K562 (cell line): ENCODE measurements around the gene HSPB1. TPM values are rescaled to one million over a fixed set of nuclear protein-coding genes. Genes with fewer than 3 reads are reported as not detected.

ENCODE experiments used
- ARID3B ChIP-seq: fragments of 250-450 bp; sonication (Bioruptor Pico); IDR thresholded peaks from 2 replicates; pipeline ENCODE4 v1.4.0; 2020; ENCODE audit warnings: borderline replicate concordance
- CBX2 ChIP-seq: fragments of 200-600 bp; sonication (generic); IDR thresholded peaks from one replicate; pipeline ENCODE4 v1.6.1; 2012; ENCODE audit warnings: mild to moderate bottlenecking, low read length, inconsistent platforms; ENCODE audit not compliant: insufficient read depth, poor library complexity, severe bottlenecking
- CC2D1A ChIP-seq: fragments of 450-650 bp; IDR thresholded peaks from 2 replicates; pipeline ENCODE4 v1.6.1; 2017; ENCODE audit warnings: mild to moderate bottlenecking
- ERF ChIP-seq: fragments of 450-650 bp; formaldehyde crosslinking; IDR thresholded peaks from 2 replicates; pipeline ENCODE4 v1.4.0; 2020; ENCODE audit warnings: mild to moderate bottlenecking, mixed read lengths
- ETV5 ChIP-seq: sonication (generic); formaldehyde crosslinking; IDR thresholded peaks from 2 replicates; pipeline ENCODE4 v1.4.0; 2020; ENCODE audit warnings: low read depth, mild to moderate bottlenecking, missing genetic modification reagents
- HMG20B ChIP-seq: fragments of 250-450 bp; sonication (Bioruptor Pico); IDR thresholded peaks from 2 replicates; pipeline ENCODE4 v1.5.0; 2021; ENCODE audit warnings: mild to moderate bottlenecking
- HNRNPL ChIP-seq: fragments of 200-400 bp; formaldehyde crosslinking; IDR thresholded peaks from 2 replicates; pipeline ENCODE4 v1.6.1; 2017; ENCODE audit warnings: low read depth, mild to moderate bottlenecking, low read length
- KDM5B ChIP-seq: fragments of 200-600 bp; sonication (generic); IDR thresholded peaks from 2 replicates; pipeline ENCODE4 v1.6.1; 2012; ENCODE audit warnings: low read depth, mild to moderate bottlenecking, moderate library complexity, low read length, control low read depth, inconsistent platforms; ENCODE audit not compliant: insufficient replicate concordance
- NR2C2 ChIP-seq, 2 experiments: fragments of 200-800 bp in 1 of 2; sonication (Bioruptor generic) in 1 of 2; sonication (generic) in 1 of 2; formaldehyde crosslinking in 1 of 2; IDR thresholded peaks; 2 replicates each; pipeline versions ENCODE4 v1.6.1 to v1.8.0; 2016 to 2022; ENCODE audit warnings: mild to moderate bottlenecking in 1 of 2, missing compliant biosample characterization in 1 of 2, missing genetic modification characterization in 1 of 2, missing genetic modification reagents in 1 of 2
- RHOXF2B ChIP-seq: fragments of 250-450 bp; sonication (Bioruptor Pico); conservative IDR thresholded peaks from 2 replicates; pipeline ENCODE4 v1.5.1; 2021
- SAFB ChIP-seq: fragments of 200-400 bp; formaldehyde crosslinking; IDR thresholded peaks from 2 replicates; pipeline ENCODE4 v1.6.1; 2017; ENCODE audit warnings: low read depth, low read length, borderline replicate concordance
- ZNF253 ChIP-seq: fragments of 250-450 bp; sonication (Bioruptor Pico); conservative IDR thresholded peaks from 2 replicates; pipeline ENCODE4 v1.6.1; 2021; ENCODE audit warnings: mild to moderate bottlenecking
- ZNF77 ChIP-seq: fragments of 250-450 bp; sonication (Bioruptor Pico); IDR thresholded peaks from 2 replicates; pipeline ENCODE4 v1.5.0; 2020
- polyA plus RNA-seq, 8 experiments: library from polyadenylated mRNA; depleted of rRNA in 4 of 8; stranded (reverse) in 5 of 8; unstranded in 3 of 8; fragments of >200 nt; fragmentation: Nextera tagmentation in 2 of 8; fragmentation: Illumina TruSeq in 1 of 8; extraction: Ambion mirVana in 2 of 8; extraction: Trizol in 1 of 8; gene quantifications; 2 replicates each; pipeline versions ENCODE4 v1.2.1 to v1.2.3, GENCODE V29; 2011 to 2014; ENCODE audit warnings: inconsistent platforms in 1 of 8, missing spikeins in 1 of 8
- total RNA-seq, 7 experiments: library from RNA; depleted of rRNA in 6 of 7; stranded (reverse); fragments of >200 nt in 6 of 7; fragmentation: Illumina TruSeq in 2 of 7; extraction: Trizol in 2 of 7; gene quantifications; 2 replicates each; pipeline versions ENCODE4 v1.2.1 to v1.2.3, GENCODE V29; 2011 to 2021; ENCODE audit warnings: low replicate concordance in 1 of 7
- TF ChIP-seq, protein P1 (sequence below): IDR thresholded peaks from 2 replicates; pipeline ENCODE4 v1.6.1; 2011; ENCODE audit warnings: borderline replicate concordance, low read depth, mild to moderate bottlenecking, moderate library complexity, low read length; ENCODE audit not compliant: insufficient read depth, poor library complexity, severe bottlenecking
- TF ChIP-seq, protein P2 (sequence below): sonication (generic); formaldehyde crosslinking; IDR thresholded peaks from 2 replicates; pipeline ENCODE4 v1.8.0; 2022; ENCODE audit warnings: mild to moderate bottlenecking, missing genetic modification reagents

Gene HSPB1
- total and polyA plus RNA-seq, 9 of the 15 experiments (the other 6 are each of a cell fraction or from before 2014, with no cell fraction given) = 27.1 to 522 (median 138) TPM

DNA sequence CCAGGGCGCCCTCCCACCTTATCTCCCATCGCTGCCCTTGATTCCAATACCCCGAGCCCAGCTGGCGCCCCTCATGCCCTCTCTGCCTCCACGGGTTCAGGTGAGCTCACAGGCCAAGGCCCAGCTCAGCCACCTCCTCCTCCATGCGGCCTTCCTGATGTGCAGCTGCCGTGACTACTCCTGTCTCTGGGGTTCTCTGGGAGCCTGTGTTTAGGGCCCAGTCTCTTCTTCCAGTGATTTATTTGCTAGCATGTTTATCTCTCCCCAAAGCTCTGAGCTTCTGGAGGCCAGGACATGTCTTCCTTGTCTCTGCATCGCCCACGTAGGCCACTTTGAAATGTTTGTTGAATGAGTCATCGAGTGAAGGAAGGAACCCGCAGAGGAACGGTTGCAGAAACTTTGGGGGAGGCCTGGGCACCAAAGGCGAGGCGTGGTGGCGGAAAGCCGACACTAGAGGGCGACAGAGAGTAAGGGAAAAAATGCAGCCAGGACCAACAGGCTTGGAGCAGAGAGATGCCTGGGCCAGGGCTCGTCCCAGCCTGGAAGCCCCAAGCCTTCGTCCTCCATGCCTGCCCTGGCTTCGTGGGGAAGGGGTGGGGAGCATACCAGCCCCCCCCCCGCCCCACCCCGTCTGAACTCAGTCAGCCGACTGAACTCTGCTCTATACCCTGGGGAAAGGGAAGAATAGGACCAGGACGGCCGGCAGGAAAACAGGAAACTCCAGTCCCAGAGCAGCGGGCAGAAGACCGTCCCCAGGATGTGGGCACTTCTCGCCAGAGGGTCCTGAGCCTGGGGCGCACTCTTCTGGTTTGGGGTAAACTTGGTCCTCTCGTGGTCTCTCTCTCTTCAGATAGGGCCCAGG is 10.9 kb upstream of the HSPB1 start (continued):
- TF ChIP-seq, protein P1, sequence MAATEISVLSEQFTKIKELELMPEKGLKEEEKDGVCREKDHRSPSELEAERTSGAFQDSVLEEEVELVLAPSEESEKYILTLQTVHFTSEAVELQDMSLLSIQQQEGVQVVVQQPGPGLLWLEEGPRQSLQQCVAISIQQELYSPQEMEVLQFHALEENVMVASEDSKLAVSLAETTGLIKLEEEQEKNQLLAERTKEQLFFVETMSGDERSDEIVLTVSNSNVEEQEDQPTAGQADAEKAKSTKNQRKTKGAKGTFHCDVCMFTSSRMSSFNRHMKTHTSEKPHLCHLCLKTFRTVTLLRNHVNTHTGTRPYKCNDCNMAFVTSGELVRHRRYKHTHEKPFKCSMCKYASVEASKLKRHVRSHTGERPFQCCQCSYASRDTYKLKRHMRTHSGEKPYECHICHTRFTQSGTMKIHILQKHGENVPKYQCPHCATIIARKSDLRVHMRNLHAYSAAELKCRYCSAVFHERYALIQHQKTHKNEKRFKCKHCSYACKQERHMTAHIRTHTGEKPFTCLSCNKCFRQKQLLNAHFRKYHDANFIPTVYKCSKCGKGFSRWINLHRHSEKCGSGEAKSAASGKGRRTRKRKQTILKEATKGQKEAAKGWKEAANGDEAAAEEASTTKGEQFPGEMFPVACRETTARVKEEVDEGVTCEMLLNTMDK = no peak
- TF ChIP-seq ZNF253 (CRISPR knock-in tag) (no peak), KDM5B (no peak), ETV5 (CRISPR knock-in tag) (peak; percentile 75), HMG20B (CRISPR knock-in tag) (no peak), RHOXF2B (CRISPR knock-in tag) (no peak), HNRNPL (no peak), CBX2 (no peak), ARID3B (CRISPR knock-in tag) (no peak), SAFB (no peak), ZNF77 (CRISPR knock-in tag) (no peak), CC2D1A (peak; percentile 92), NR2C2 (CRISPR knock-in tag; IDR thresholded peaks at IDR 0.05) (no peak), NR2C2 (tag; IDR thresholded peaks at IDR 0.05) (peak; percentile 24; the same call in 1 of the 2 replicates), ERF (CRISPR knock-in tag) (no peak)
- TF ChIP-seq, protein P2, sequence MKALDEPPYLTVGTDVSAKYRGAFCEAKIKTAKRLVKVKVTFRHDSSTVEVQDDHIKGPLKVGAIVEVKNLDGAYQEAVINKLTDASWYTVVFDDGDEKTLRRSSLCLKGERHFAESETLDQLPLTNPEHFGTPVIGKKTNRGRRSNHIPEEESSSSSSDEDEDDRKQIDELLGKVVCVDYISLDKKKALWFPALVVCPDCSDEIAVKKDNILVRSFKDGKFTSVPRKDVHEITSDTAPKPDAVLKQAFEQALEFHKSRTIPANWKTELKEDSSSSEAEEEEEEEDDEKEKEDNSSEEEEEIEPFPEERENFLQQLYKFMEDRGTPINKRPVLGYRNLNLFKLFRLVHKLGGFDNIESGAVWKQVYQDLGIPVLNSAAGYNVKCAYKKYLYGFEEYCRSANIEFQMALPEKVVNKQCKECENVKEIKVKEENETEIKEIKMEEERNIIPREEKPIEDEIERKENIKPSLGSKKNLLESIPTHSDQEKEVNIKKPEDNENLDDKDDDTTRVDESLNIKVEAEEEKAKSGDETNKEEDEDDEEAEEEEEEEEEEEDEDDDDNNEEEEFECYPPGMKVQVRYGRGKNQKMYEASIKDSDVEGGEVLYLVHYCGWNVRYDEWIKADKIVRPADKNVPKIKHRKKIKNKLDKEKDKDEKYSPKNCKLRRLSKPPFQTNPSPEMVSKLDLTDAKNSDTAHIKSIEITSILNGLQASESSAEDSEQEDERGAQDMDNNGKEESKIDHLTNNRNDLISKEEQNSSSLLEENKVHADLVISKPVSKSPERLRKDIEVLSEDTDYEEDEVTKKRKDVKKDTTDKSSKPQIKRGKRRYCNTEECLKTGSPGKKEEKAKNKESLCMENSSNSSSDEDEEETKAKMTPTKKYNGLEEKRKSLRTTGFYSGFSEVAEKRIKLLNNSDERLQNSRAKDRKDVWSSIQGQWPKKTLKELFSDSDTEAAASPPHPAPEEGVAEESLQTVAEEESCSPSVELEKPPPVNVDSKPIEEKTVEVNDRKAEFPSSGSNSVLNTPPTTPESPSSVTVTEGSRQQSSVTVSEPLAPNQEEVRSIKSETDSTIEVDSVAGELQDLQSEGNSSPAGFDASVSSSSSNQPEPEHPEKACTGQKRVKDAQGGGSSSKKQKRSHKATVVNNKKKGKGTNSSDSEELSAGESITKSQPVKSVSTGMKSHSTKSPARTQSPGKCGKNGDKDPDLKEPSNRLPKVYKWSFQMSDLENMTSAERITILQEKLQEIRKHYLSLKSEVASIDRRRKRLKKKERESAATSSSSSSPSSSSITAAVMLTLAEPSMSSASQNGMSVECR = no peak
